GM18511 (cell line): ENCODE data around the gene LRP1B.

ENCODE experiments used
- ATAC-seq: cut with Tn5 transposase; IDR thresholded peaks from one replicate; pipeline ENCODE4 v1.9.1; 2021; ENCODE audit warnings: mild to moderate bottlenecking, moderate library complexity; ENCODE audit not compliant: unreplicated experiment

LRP1B gene

DNA sequence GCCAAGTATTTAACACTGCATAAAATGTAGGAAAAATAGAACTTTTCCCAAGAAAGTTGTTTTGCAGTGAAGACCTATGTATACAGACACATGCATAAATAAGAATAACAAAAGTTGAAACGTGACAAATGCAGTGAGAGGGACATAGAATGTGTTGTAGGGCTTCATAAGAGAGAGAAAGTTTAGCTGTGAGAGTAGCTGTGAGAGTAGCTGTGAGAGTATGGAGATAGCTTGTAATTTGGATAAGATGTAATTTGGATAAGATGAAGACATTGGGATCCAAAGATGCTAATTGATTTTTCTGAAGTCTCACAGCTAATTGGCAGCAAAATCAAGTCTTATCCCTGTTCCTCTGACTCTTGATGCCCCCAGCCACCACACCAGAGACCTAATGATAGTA is 170.9 kb downstream of the LRP1B start:
- no peak for ATAC-seq

DNA sequence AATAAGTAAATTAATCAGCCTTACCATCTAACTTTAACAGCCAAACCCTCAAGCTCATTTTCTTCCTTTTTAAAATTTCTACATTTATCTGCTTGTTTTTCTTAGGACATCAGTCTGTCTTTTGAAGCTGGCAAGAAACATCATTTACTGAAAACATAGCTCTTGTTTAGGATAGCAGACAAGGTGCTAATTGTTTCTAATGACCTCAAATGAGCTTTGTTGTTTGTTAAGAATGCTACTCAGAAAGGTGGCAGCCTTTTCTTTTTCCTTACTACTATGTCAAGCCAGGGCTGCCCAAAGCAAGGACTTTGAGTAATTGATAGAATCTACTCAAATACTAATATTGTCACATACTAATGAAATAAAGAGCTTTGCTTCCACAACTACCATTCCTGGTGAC is 171.8 kb downstream of the LRP1B start:
- ATAC-seq: no peak

- ATAC-seq: no peak
Observed at GRCh38 chr2:141957827-141958450, 172.9 kb downstream of the LRP1B start.

DNA sequence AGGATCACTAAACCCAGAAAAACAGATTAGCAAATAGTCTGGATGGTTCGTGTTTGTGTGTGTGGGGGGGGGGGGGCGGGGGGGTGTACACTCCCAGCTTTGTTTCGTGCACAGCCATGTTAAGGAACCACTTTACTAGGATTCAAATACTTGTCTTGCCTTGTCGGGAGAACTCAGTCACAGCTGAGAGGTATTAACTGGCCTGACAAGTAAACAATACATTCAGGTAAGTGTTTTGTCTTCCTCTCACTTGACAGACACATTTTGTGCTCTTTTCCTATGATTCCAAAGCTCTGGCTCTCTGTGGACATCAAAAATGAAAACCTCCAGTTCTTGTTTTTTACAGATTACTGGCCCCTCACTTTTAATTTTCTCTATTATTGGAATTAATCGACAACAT is 173.5 kb downstream of the LRP1B start:
- ATAC-seq: no peak

GRCh38 chr2:141947396-141948114 is 183.3 kb downstream of the LRP1B start:
- ATAC-seq: no peak

- ATAC-seq: no peak
Observed at GRCh38 chr2:141946016-141946415, 184.8 kb downstream of the LRP1B start.

GRCh38 chr2:141943918-141944317 is 186.9 kb downstream of the LRP1B start:
- no peak for ATAC-seq

DNA sequence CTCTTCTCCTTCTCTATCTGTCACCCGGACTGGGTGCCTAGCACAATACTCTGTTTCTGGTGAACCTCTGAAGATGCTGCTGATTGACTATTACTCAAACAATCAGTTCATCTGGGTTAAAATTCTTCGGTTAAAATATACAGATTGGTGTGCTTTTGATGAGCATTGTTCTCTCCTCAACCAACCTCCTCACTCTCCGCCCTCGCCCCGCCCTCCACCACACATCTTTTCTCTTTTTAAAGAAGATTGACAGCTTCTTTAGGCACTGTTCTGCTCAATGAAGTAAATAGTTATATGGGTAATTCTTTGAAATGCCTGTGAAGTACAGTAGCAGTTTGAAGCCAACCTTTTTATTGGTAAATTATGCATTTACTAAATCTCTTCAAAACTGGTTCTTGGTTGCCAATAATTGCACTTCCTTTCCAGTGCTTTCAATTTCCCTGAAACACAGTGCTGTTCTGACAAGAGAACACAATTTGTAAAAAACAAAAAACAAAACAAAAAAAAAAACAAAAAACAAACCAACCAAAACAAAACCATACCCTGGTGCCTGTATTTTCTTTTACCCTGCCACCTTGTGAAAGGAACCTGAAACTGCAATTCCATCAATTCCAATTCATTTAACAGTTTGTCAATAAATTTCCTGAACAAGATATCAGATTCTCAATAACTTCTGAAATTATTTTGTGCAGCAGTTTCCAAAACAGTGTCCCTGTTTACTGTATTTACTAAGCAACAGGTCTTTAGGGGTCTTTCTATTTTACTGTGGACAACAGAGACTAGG is 188.6 kb downstream of the LRP1B start:
- ATAC-seq: no peak

- ATAC-seq: no peak
Observed at GRCh38 chr2:141941210-141941714, 189.6 kb downstream of the LRP1B start.

GRCh38 chr2:141940709-141941108 is 190.1 kb downstream of the LRP1B start:
- ATAC-seq: no peak

DNA sequence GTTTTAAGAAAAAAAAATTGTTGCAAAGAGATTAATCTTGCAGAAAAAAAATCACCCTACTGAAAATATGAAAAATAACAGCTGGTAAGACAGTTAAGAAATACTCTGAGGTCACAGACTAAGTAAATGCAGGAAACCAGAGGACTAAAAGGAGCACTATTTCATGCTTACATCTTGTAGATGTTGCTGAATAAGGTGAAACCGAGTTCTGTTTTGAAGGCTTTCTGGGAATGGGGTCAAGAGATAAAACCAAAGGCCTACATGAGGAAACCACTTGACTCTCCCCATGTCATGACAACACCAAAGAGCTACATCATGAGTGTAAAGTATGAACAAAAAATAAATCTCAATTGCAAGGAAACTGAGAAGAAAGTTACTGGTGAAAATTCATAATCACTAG is 197.6 kb downstream of the LRP1B start:
- ATAC-seq: no peak

DNA sequence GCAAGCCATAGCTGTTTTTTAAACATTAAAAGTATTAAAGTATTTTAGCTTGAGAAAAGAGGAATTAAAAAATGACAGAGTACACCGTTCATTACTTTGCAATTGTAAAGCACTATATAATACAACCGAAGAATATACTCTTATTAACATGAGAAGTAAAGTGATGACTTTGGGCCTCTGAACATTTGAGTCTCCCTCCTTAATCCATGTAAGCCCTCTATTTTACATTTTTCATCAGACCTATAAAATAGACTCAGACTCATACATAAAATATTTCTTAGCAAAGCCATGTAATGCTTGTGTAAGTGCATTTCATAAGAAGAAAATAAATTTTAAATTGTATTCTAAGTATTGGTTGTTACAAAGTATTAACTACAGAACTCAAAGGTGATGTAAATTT is 198.6 kb downstream of the LRP1B start:
- no peak for ATAC-seq

GRCh38 chr2:141931797-141932196 is 199.0 kb downstream of the LRP1B start:
- ATAC-seq: no peak

GRCh38 chr2:141930803-141931202 is 200.0 kb downstream of the LRP1B start:
- no peak for ATAC-seq

GRCh38 chr2:141929331-141930252 is 201.2 kb downstream of the LRP1B start:
- no peak for ATAC-seq

DNA sequence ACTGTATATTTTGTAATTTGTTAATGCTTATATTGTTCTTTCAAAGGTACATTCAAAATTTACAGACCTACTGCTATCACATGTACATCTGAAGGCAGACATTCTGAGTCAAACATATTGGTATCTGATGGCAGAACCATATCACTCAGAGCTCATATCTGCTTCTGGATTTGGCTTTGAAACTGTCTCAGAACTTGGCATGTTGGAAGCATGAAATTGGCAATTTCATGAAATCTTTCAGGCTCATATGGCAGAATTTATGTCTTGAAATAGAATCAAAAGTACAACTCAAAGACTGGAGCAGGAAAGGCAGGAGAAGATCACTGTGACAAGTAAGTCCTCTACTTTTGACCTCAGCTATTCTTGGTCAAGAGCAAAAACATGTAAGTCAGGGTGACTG is 202.3 kb downstream of the LRP1B start:
- no peak for ATAC-seq

GRCh38 chr2:141927536-141927935 is 203.3 kb downstream of the LRP1B start:
- ATAC-seq: no peak

GRCh38 chr2:141925511-141925910 is 205.3 kb downstream of the LRP1B start:
- no peak for ATAC-seq

- no peak for ATAC-seq
Observed at GRCh38 chr2:141923657-141924056, 207.2 kb downstream of the LRP1B start.

GRCh38 chr2:141911485-141912066 is 219.2 kb downstream of the LRP1B start:
- peak; percentile 87 for ATAC-seq
